ENCODE data around the gene C9orf153. TPM values are rescaled to one million over a fixed set of nuclear protein-coding genes. Genes with fewer than 3 reads are reported as not detected.

C9orf153 gene
- total RNA-seq, 1 experiment from 2014 or later: not detected

DNA sequence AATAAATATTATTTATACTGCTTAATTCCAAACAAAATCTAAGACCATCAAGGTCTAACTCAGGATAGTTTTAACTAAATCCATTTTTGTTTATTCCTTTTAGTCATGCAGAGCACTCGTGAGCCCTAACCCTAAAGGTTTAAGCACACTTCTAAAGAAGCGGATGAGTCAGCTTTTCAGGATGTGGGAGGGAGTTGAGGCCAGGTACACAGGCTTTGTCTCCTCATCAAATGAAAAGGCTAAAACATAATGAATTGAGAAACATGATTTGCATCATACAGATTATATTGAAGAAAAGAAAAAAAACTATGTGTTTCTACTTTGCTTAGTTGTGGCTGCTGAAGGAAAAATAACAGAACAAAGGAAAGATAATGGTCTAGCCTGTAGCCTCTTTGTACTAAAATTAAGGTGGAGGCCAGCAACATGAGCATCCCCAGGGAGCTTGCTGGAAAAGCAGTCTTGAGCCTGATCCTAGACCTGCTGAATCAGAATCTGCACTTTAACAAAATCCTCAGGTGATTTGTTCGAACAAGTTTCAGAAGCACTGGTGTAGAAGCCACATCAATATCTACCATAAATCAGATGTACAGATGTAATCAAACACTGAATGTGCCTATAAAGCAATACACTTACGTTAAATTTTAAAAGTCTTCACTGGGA lies 44.0 kb upstream of the C9orf153 start:
- Mint-ChIP-seq H3K27ac (ENCODE audit: unreplicated experiment) (no peak overlapping the region), H3K36me3 (ENCODE audit: insufficient read depth, unreplicated experiment) (peaks cover 28% of the 10 kb centered on the region), H3K27me3 (ENCODE audit: insufficient read depth, unreplicated experiment) (no peaks in the 10 kb centered on the region), H3K4me3 (ENCODE audit: unreplicated experiment) (no peak overlapping the region), H3K9me3 (ENCODE audit: unreplicated experiment) (no peaks in the 10 kb centered on the region), H3K4me1 (ENCODE audit: low read depth, unreplicated experiment) (no peaks in the 10 kb centered on the region)
- Histone ChIP-seq H3K4me3 (ENCODE audit: low read depth, low read length) (no peak overlapping the region), H3K27me3 (replicated peaks; ENCODE audit: control insufficient read depth, insufficient read depth, low read length) (no peaks in the 10 kb centered on the region), H3K4me1 (peaks cover 11% of the 10 kb centered on the region), H3K9me3 (no peaks in the 10 kb centered on the region), H3K36me3 (ENCODE audit: control insufficient read depth, insufficient read depth, low read length) (no peaks in the 10 kb centered on the region; the same call in 1 of the 2 replicates)
- no TSS peak for BruUV-seq (replicated peaks)
- intact Hi-C loops (cut with micrococcal nuclease; ENCODE audit: unreplicated experiment): no loop called here
- no peak for DNase-seq
- ChIA-PET CTCF (no interaction called here), POLR2A (no interaction called here)
- TF ChIP-seq CTCF (IDR thresholded peaks at IDR 0.05; ENCODE audit: insufficient read depth in 1 of 2, low read depth in 1 of 2, low read length in 1 of 2, severe bottlenecking in 1 of 2, unreplicated experiment in 1 of 2): no peak

DNA sequence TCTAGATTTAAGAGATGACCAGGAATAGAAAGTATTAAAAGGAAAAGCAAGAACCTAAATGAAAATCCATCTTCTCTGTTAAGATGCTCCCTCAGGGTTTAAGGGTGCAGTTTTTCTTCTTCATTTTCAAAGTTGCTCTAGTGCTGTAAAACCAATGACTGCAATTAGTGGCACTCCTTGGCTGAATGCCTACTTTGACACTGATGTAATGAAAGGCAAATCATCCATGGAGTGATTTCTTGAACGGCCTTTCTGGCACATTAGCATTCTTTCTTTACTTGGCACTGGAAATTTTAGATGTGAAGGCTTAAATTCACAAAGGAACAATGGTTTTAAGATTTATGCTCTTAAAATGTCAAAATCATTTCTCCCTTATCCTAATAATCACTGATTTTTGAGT lies 42.2 kb upstream of the C9orf153 start:
- H3K4me1 ChIP-seq: peaks cover 2% of the 10 kb centered on the region
- H3K27me3 ChIP-seq (replicated peaks; ENCODE audit: control insufficient read depth, insufficient read depth, low read length): no peaks in the 10 kb centered on the region
- ChIA-PET POLR2A (no interaction called here), CTCF (no interaction called here)
- Mint-ChIP-seq H3K4me3 (ENCODE audit: unreplicated experiment) (no peak overlapping the region), H3K36me3 (ENCODE audit: insufficient read depth, unreplicated experiment) (peaks cover 43% of the 10 kb centered on the region), H3K27ac (ENCODE audit: unreplicated experiment) (no peak overlapping the region), H3K27me3 (ENCODE audit: insufficient read depth, unreplicated experiment) (no peaks in the 10 kb centered on the region), H3K9me3 (ENCODE audit: unreplicated experiment) (no peaks in the 10 kb centered on the region), H3K4me1 (ENCODE audit: low read depth, unreplicated experiment) (no peaks in the 10 kb centered on the region)
- no TSS peak for BruUV-seq (replicated peaks)
- no peaks in the 10 kb centered on the region; the same call in 1 of the 2 replicates for H3K36me3 ChIP-seq (ENCODE audit: control insufficient read depth, insufficient read depth, low read length)
- no peak for TF ChIP-seq CTCF (IDR thresholded peaks at IDR 0.05; ENCODE audit: insufficient read depth in 1 of 2, low read depth in 1 of 2, low read length in 1 of 2, severe bottlenecking in 1 of 2, unreplicated experiment in 1 of 2)
- no peaks in the 10 kb centered on the region for H3K9me3 ChIP-seq
- intact Hi-C loops (cut with micrococcal nuclease; ENCODE audit: unreplicated experiment): no loop called here
- no peak for DNase-seq
- H3K4me3 ChIP-seq (ENCODE audit: low read depth, low read length): no peak overlapping the region

DNA sequence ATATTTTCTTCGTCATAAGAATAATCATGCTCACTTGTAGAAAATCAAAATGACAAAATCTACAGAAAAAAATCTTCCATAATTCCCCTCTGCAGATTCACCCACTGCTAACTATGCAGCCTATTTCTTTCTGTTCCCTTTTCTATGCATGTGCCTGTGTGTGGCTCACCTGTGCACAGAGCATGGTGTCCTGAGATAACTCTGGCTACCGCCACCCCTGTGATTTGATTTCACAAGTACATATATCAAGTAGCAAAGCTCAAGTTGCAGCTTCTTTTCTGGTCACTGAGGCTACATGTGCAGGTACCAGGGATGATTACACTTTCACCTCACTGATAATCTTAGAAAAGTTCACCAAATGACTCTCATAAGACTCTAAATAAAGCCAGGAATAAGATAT lies 41.2 kb upstream of the C9orf153 start:
- POLR2A ChIA-PET: no interaction called here
- no TSS peak for BruUV-seq (replicated peaks)
- CTCF ChIA-PET: no interaction called here
- Mint-ChIP-seq H3K36me3 (ENCODE audit: insufficient read depth, unreplicated experiment) (peaks cover 43% of the 10 kb centered on the region), H3K4me1 (ENCODE audit: low read depth, unreplicated experiment) (no peaks in the 10 kb centered on the region), H3K4me3 (ENCODE audit: unreplicated experiment) (no peak overlapping the region), H3K9me3 (ENCODE audit: unreplicated experiment) (no peaks in the 10 kb centered on the region), H3K27ac (ENCODE audit: unreplicated experiment) (no peak overlapping the region), H3K27me3 (ENCODE audit: insufficient read depth, unreplicated experiment) (no peaks in the 10 kb centered on the region)
- TF ChIP-seq CTCF (IDR thresholded peaks at IDR 0.05; ENCODE audit: insufficient read depth in 1 of 2, low read depth in 1 of 2, low read length in 1 of 2, severe bottlenecking in 1 of 2, unreplicated experiment in 1 of 2): no peak
- no peaks in the 10 kb centered on the region for H3K27me3 ChIP-seq (replicated peaks; ENCODE audit: control insufficient read depth, insufficient read depth, low read length)
- no peaks in the 10 kb centered on the region; the same call in 1 of the 2 replicates for H3K36me3 ChIP-seq (ENCODE audit: control insufficient read depth, insufficient read depth, low read length)
- H3K9me3 ChIP-seq: no peaks in the 10 kb centered on the region
- H3K4me3 ChIP-seq (ENCODE audit: low read depth, low read length): no peak overlapping the region
- intact Hi-C loops (cut with micrococcal nuclease; ENCODE audit: unreplicated experiment): no loop called here
- no peak for DNase-seq
- no peaks in the 10 kb centered on the region for H3K4me1 ChIP-seq

All from Caco-2 (cell line).